AG20443 (cell line): ENCODE data around the gene ATF5.
A peak's percentile ranks its signal among the peaks of the same experiment; 100 is the strongest.
"Not testable (repeated sequence)": the region's sequence is repeated elsewhere in the genome, so short reads cannot be mapped to it uniquely, and the experiment has no call there.

Experiments used
- DNase-seq: peaks from one replicate; pipeline ENCODE4 v3.0.0; 2012; ENCODE audit warnings: low spot score, mixed read lengths

Gene ATF5

DNA sequence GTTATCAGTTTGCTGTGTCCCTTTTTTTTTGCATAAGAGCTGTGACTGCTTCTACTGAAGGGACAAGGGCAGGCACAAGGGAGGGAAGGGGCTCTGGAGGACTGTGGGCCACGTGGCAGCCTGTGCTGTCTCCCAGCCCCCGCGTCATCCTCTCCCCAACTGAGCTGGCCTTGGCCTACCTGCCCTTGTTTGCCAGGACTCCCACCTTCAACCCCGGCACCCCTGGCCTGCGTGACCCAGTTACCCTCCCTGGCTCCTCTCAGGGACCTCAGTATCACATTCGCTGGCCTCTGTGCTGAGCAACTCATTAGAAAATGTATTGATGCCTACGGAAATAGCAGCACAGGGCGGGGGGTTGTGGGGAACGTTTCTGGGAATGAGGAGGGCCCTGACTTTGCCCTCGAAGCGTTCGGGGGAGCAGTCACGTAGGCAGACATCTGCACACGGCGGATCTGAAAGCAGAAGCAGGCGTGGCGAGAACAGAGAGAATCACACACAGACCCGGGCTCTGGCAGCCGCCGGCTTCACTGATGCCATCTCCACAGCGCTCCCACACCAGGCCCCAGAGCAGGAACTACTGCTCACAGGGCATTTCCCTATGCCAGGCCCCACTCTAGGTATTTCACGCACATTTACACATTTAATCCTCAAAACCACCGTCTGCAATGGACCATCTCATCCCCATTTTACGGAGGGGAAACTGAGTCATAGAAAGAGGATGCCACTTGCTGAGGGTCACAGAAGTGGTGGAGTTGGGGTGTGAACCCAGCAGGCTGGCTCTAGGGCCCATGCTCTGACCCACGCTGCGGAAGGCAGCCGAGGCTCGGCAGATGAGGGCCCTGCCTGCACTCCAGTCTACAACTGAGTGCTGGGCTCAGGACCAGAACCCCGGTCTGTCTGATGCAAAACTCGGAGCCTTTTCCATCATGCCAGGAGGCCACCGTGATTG lies 5.7 kb upstream of the ATF5 start:
- no peak for DNase-seq

DNA sequence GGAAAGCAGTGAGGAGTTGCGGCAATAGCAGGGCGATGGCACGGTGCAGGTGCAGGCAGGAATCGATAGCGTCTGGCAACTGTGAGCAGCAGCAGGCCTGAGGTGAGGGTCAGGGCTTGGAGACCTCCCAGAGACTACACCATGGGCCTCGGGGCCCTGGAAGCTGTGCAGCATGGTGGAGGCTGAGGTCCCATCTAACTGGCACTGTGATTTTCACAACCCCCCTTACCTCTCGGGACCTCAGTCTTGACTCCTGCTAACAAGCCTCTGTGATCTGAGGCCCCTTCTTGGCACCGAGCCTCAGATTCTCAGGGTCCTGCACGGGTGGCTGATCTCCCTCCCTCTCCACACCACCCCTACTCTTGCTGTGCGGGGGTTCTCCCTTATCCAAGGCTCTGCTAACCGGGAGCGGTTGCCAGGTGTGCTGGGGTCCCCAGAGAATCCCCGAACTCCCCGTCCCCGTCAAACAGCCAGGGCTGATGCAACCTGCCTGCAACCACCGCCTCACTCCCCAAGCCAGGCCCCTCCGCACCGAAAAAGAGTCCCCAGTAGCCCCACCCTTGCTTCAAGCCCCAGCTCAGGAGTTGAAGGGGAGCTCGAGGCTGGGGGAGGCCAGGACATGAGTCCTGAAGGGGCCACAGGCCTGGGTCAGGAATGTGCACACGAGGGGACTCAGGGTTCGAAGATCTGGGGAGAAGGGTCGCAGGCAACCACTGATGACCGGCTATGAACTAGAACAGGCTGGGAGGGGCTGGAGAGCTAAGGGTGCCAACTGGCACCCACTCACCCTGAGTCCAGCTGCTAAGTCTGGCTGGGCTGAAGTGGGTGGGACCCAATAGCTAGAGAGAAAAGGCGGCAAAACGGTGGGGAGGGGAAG lies 4.8 kb upstream of the ATF5 start:
- DNase-seq: no peak

DNA sequence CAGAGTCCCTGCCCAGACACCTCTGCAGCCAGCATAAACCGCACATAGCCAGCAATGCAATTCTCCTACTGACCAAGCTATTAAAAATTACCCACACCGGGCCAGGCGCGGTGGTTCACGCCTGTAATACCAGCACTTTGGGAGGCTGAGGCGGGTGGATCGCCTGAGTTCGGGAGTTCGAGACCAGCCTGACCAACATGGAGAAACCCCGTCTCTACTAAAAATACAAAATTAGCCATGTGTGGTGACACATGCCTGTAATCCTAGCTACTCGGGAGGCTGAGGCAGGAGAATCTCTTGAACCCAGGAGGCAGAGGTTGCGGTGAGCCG lies 4.2 kb upstream of the ATF5 start:
- DNase-seq: not testable (repeated sequence)

DNA sequence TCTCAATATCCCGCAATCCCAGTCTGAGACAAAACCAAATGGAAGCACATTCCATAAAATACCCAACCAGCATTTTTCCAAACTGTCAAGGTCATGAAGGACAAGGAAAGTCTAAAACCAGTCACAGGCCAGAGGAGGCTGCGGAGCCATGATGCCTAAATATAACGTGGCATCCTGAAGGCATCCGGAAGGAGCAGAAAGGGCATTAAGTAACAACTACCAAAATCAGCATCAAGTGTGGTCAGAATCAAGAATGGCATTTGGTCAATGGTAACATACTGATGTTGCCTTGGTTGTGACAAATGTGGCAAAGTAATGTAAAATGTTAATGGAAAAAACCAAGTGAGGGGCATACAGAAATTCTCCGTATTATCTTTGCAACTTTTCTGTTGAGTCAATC lies 3.5 kb upstream of the ATF5 start:
- no peak for DNase-seq

DNA sequence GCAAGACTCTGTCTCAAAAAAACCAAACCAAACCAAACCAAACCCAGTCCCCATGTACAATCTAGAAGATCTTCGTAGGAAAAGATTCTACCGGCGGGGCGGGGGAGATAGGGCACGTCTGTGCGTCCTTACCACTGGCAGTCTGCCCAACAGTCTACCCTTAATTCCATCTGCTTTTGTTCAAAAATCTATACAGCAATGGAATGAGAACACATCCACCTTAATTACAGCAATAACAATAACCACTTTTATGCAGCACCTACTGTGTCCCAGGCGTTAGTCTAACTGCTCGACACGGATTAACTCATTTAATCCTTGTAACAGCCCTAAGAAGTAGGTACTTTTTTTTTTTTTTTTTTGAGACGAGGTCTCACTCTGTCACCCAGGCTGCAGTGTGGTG lies 2.5 kb upstream of the ATF5 start:
- no peak for DNase-seq

GRCh38 chr19:49927526-49928264 lies 1.3 kb upstream of the ATF5 start:
- DNase-seq: no peak

DNA sequence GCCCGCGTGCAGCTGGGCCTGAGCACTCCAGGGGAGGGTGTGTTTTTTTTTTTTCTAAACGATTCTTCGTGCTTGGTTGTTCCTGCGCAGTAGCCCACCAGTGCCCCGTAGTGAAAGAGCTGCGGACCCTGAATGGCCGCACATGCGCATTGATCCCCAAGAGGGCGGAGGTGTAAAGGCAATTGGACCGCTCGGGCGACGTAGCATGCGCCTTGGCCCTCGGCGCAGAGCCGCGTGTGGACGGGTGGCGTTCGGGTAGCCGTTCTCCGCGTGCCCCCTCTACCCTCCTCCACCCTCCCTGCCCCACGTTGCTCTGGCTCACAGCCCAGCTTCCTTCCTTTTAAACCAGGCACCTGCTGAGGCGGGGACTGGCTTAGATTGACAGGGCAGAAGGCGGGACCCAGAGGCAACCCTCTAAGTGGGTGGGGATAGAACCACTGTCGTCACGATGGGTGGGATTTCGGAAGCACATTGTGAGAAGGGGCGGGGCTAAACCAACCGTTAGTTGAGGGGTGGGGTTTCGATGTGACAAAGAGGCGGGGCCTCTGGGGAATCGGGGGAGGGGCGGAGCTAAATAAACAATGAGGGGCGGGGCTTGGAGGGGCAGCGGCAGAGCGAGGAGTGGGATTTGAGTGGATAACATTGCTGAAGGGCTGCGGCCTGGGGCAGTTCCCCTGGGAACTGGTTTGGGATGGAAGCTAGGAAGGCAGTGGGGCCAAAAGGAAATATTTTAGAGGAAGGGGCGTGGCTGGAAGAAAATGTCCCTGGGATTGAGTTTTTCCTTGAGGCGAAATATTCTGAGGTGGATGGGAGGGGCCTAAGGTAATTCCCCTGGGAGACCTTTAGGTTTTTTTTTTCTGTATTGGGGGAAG lies 842 bp downstream of the ATF5 start:
- DNase-seq: peak; percentile 95

DNA sequence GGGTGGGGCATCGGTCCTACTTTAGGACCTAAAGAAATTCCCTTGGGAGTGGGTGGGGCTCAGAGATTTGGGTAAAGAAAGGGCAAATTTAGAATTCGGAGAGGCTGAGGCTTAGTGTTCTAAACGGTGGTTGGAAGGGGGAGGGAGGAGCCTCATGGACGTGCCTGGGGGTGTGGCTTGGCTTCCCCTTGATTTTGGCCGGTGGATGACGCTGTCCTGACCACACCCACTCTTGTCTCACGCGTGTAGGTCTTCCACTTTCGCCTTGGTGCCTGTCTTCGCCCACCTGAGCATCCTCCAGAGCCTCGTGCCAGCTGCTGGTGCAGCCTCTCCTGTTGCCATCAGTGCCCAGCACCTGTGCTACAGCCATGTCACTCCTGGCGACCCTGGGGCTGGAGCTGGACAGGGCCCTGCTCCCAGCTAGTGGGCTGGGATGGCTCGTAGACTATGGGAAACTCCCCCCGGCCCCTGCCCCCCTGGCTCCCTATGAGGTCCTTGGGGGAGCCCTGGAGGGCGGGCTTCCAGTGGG lies 1.5 kb downstream of the ATF5 start:
- DNase-seq: no peak

DNA sequence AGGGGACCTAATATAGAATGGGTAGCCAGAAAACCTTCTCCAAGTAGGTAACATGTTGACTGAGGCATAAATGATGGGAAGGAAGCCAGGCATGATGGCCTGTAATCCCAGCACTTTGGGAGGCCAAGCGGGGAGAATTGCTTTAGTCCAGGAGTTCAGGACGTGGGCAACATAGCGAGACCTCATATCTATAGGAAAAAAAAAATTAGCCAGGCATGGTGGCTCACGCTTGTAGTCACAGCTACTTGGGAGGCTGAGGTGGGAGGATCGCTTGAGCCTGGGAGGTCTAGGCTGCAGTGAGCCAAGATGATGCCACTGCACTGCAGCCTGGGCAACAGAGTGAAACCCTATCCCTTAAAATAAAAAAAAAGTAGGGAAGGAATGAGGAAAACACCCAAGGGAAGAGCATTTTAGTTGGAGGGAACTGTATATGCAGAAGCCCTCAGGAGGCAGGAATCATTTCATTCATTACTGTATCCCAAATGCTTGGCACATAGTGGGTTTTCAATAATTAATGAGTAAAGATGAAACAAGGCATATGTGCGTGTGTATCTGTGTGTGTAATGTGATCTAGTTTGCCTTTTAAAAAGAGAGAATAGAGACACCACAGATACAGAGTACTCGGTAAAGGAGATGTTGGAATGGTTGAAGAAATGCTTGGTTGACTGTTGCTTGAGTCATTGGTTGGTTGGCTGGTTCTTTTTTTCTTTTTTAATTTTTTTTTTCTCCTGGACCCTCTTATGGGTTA lies 2.5 kb downstream of the ATF5 start:
- DNase-seq: no peak

GRCh38 chr19:49932041-49932451 lies 3.0 kb downstream of the ATF5 start:
- DNase-seq: no peak

GRCh38 chr19:49932731-49933131 lies 3.7 kb downstream of the ATF5 start:
- DNase-seq: no peak

- DNase-seq: no peak
These were observed 4.6 kb downstream of the ATF5 start for GRCh38 chr19:49933643-49934042.

DNA sequence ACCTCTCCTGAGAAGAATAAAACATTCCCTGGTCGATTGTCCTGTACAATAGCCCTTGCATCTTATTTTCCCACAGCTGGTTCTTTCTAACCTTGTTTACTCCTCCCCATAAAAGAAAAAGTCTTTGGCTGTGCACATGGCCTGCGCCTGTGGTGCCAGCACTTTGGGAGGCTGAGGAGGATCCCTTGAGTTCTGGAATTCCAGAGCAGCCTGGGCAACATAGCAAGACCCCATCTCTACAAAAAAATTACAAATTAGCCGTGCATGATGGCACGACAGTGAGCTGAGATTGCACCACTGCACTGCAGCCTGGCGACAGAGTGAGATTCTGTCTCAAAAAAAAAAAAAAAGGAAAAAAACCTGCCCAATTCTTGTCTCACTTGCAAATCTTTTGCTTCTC lies 7.5 kb downstream of the ATF5 start:
- no peak for DNase-seq

DNA sequence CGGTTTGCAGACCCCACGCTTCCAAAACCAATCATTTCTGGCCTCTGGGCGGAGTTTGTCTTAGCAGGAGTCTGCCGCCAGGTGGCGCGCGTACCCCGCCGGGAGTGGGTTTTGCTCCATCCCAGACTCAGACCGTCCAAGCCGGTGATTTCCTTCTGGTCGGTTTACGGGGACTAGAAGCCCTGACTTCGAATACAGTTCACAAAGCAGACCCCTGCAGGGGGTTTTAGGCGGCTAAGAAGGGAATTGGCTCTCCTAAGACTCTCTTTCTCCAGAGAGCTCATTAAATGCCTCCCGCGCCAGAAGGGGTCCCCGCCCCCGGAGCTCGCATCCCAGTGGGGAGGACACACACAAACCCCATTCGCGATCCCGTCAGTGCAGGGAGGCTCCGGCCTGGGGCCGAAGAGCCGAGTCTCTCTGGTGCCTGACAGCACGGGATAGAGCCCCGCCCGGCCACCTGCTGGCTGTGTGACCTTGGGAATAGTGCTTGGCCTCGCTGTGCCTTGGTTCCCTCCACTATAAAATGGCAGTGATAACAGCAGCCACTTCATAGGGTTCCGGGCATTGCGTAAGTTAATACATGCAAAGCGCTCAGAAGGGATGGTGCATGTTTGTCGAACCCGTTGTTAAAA lies 8.9 kb downstream of the ATF5 start:
- peak; percentile 85 for DNase-seq

DNA sequence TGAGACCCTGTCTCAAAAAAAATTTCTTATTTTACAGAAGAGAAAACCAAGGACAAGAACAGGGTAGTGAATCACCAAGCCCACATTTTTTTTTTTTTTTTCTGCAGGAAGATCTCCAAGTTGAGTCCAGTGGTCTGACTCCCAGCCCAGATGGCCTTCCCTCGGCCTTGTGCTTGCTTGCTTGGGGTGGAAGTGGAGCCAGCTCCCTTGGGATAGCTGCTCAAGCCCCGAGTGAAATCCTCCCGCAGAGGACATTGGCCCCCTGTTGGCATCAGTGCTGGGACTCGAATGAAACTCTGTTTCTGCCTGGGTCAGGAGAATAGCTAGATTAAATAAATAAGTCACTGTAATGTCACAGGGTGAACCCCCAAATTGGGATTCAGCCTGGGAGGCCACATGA lies 9.7 kb downstream of the ATF5 start:
- DNase-seq: no peak

DNA sequence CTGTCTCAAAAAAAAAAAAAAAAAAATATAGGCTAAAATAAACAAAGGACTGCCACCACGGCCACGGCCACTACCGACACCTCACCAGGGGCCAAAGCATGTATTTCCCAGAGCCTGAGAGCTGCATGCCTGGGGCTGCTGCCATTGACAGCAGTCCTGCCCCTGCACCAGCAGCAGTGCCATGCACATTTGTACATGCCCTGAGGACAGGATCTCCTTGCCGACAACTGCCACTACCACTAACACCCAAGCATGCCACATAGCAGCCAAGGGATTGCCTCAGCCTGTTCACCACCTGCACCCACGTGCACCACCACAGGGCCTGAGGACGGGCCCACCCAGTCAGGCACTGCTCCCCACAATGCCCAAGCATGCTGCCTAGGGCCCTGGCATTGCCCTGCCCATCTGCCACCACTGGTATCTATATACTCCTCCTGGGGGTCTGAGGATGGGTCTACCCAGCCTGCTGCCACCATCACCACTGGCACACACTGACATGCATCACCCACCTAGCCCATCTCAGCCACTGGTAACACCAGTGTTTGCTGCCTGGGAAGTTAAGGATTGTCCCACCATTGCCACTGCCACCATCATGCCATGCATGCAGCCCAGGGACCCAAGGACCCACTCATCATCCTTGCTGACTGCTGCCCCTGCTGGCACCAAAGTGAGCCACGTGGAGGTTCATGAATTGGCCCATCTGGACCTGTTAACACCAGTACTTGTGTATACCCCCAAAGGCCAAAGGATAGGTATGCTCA lies 10.9 kb downstream of the ATF5 start:
- DNase-seq: no peak

GRCh38 chr19:49940482-49940791 lies 11.4 kb downstream of the ATF5 start:
- no peak for DNase-seq

- DNase-seq: not testable (repeated sequence)
These were observed 15.6 kb downstream of the ATF5 start for GRCh38 chr19:49944567-49944966.

GRCh38 chr19:49946415-49946814 lies 17.4 kb downstream of the ATF5 start:
- no peak for DNase-seq
